Measurements from ENCODE around the gene AHR.

Gene AHR

DNA sequence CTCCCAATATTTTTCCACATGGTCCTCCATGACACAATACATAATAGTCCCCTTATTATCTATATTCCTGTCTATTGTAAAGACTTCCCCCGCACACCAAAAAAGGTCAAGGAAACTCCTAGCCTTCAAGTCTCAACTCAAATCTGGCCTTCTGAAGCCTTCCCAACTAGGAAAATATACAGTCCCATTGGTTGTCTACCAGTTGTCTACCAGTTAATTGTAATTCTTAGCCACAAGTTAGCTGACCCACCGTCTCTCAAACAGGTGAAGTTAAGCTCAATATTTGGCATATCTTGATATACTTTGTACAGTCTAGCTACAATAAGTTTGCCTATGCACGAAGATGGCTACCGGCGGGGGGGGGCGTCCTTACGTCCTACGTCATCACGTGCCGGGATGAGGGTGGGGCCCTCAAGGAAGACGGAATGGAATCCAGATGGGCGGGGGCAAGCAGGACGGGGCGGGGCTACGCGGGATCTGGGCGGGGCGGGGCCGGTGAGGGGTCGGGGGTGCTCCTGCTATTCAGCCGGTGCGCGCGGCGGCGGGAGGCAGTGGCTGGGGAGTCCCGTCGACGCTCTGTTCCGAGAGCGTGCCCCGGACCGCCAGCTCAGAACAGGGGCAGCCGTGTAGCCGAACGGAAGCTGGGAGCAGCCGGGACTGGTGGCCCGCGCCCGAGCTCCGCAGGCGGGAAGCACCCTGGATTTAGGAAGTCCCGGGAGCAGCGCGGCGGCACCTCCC is at the start of gene AHR:
Gene AHR, plus strand, starts transcription at position 551 of the 738 bp plus-strand sequence. CDS start 613 bp downstream, outside the sequence.
- peak; percentile 84 for DNase-seq (ENCODE audit: low read depth)

DNA sequence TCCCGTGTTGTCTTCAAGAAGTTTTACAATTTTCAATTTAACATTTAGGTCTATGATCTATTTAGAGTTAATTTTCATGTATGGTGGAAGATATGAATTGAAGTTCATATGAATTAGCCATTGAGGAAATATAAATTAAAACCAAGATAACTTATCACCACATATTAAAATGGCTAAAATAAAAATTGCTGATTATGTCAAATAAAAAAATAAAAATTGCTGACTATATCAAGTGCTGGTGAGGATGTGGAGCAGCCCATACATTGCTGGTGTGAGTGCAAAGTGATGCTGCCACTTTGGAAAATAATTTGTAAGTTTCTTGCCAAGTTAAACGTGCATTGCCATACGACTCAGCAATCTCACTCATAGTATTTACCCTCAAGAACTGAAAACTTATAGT is 44.6 kb upstream of the AHR start:
- no peak for DNase-seq (ENCODE audit: low read depth)

- DNase-seq (ENCODE audit: low read depth) = no peak
Observed at GRCh38 chr7:17255926-17256325, 42.5 kb upstream of the AHR start.

GRCh38 chr7:17256375-17256774 is 42.1 kb upstream of the AHR start:
- DNase-seq (ENCODE audit: low read depth) = no peak

- DNase-seq (ENCODE audit: low read depth) = no peak
Observed at GRCh38 chr7:17266565-17266964, 31.9 kb upstream of the AHR start.

GRCh38 chr7:17269341-17270221 is 28.9 kb upstream of the AHR start:
- no peak for DNase-seq (ENCODE audit: low read depth)

DNA sequence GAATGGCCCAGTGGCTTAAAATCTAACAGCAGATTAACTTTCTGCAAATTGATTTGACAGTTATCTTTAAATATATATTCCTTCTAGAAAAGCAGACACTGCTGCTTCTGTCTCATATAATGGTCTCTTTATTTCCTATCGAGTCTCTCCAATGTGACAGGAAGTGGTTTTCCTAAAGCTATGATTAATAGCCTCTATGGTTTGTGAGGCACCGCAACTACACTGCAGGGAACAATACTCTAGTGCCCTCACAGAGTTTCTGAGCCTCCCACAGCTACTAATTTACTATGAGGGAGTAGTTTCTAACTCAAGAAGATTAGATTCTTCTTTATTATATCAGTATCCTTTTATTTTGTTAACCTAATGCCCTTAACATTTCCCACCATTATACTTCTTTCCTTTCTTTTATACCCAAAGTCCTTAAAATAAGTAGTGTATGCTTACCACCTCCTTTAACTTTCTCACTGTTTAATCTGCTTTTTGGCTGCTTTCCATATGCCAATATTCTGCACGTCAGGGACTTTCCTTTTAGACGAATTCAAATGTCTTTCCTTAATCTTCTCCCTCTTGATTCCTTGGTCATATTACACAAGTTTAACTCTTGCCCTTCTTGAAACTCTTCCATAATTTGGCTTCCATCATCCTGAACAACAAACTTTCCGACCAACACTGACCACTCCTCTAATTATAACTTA is 23.8 kb upstream of the AHR start:
- peak; percentile 41 for DNase-seq (ENCODE audit: low read depth)

DNA sequence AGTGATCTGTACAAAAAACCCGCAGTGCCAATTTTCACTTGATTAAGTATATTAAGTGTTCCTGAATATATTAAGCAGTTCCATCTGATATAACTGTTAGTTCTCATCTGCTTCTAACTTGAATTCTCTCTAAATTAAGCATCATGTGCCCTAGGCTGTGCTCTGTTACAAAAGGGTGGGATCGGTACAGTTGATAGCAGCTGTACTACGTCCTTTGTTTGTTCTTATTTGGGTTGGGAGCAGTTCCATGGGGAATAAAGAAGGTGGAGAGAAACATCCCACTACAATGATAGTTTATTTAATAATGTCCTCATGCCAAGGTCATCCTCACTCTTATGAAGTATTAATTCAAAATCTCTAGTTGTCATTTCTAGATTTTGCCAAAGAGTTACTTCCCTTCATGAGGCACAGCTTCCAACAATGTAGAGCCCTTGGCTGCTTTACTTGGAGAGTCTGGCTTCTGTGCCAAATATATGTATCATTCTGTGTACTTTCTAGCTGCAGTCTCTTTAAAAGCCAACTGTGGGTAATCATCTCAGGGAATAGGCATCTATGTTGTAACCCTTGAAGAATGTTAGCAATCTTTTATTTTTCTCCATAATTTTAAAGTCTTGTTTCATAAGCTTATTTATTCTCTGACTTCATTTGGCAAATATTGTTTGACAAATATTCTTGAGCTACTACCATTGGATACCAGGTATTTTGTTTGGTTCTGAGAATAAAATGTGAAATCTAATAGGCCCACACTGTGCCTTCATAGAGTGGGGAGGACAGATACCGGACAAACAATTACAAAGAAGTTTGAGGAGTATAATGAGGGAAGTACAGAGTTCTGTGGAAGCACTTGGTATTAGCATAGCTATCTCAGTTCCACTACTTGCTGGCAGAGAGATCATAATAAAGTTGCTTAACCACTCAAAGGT is 22.4 kb upstream of the AHR start:
- peak; percentile 95 for DNase-seq (ENCODE audit: low read depth)

DNA sequence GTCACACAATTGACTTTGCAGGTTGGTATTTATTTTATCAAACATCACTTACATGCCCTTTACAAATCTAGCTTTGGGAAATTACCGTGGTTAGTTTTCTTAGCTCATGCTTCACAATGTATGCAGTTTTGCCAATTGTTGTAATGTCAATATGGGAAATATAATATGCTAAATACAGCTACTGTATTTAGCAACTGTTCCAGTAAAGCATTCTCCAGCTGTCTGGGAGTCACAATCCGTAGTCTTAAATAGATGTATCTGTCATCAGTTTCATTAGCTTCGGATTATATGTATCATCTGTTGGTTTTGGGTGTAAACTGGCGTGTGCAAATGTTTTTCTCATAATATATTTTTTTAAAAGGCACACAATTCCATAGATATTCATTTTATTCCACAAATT is 19.4 kb upstream of the AHR start:
- no peak for DNase-seq (ENCODE audit: low read depth)

- no peak for DNase-seq (ENCODE audit: low read depth)
Observed at GRCh38 chr7:17289074-17289645, 9.3 kb upstream of the AHR start.

DNA sequence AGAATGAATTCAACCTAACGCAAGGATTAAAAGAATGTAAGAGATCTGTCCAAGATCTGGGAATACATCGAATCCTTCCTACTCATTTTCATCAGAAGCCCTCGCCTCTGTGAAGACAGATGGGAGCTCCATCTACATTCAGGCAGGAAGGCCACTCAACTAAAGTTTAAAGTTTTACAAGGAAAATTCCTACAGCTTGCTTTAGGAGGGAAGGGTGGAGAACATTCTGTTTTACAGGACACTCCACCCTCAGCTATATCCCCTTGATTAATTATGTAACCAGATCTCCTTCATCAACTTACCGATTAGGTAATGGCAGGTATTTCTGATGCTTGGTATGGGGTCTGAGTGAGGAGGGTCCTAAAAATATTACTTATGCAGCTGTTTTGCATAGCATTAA is 5.6 kb upstream of the AHR start:
- no peak for DNase-seq (ENCODE audit: low read depth)

GRCh38 chr7:17293481-17293880 is 5.0 kb upstream of the AHR start:
- DNase-seq (ENCODE audit: low read depth) = no peak

DNA sequence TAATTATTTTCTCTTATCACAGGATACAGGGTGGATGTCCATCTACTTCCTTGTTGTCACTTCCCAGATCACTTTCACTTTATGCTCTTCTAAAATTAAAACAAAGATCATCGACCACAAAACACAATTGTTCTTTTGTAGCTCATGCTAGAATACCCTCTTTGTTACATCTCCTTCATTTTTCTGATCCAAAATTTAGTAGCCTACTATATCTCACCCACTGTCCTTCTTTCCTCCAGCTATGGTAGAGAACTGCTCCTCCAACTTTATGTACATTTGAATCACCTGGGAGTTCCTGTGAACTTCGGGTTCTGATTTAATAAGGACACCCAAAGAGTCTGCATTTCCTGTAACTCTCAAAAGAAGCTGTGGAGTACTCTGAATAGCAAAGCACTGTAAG is 1.2 kb upstream of the AHR start:
- DNase-seq (ENCODE audit: low read depth) = no peak

DNA sequence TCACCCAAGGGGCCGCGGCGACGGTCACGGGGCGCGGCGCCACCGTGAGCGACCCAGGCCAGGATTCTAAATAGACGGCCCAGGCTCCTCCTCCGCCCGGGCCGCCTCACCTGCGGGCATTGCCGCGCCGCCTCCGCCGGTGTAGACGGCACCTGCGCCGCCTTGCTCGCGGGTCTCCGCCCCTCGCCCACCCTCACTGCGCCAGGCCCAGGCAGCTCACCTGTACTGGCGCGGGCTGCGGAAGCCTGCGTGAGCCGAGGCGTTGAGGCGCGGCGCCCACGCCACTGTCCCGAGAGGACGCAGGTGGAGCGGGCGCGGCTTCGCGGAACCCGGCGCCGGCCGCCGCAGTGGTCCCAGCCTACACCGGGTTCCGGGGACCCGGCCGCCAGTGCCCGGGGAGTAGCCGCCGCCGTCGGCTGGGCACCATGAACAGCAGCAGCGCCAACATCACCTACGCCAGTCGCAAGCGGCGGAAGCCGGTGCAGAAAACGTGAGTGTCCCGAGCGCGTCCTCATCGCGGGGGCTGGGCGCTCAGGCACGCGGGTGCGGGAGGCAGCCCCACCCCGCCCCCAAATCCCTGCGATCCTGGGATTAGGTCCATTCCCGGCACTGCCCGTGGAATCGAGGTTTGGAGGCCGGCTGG is 509 bp downstream of the AHR start:
- DNase-seq (ENCODE audit: low read depth) = no peak

- no peak for DNase-seq (ENCODE audit: low read depth)
Observed at GRCh38 chr7:17299483-17299991, 1.1 kb downstream of the AHR start.

DNA sequence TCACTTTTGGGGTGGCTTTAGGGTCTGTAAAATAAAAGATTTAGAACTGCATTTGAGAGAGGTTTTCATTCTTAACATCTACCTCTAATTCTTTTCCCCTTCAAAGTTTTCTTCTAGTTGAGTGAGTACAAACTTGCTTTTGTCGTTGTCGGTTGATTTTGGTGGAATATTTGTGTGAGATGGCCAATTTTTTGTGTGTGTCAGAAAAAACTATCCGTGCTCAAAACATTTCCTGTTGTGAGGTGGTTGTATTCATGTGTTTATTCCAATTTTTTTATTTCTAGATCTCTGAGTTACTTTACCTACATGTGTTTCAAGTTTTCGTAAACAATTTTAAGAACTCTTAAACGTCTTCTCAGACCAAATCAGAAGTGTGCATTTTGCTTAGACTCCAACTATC is 1.6 kb downstream of the AHR start:
- DNase-seq (ENCODE audit: low read depth) = no peak

GRCh38 chr7:17300437-17300836 is 2.0 kb downstream of the AHR start:
- no peak for DNase-seq (ENCODE audit: low read depth)

GRCh38 chr7:17301471-17302456 is 3.3 kb downstream of the AHR start:
- no peak for DNase-seq (ENCODE audit: low read depth)

- no peak for DNase-seq (ENCODE audit: low read depth)
Observed at GRCh38 chr7:17302575-17303142, 4.2 kb downstream of the AHR start.
